Measurements from ENCODE around the gene HPGD.

Gene HPGD

DNA sequence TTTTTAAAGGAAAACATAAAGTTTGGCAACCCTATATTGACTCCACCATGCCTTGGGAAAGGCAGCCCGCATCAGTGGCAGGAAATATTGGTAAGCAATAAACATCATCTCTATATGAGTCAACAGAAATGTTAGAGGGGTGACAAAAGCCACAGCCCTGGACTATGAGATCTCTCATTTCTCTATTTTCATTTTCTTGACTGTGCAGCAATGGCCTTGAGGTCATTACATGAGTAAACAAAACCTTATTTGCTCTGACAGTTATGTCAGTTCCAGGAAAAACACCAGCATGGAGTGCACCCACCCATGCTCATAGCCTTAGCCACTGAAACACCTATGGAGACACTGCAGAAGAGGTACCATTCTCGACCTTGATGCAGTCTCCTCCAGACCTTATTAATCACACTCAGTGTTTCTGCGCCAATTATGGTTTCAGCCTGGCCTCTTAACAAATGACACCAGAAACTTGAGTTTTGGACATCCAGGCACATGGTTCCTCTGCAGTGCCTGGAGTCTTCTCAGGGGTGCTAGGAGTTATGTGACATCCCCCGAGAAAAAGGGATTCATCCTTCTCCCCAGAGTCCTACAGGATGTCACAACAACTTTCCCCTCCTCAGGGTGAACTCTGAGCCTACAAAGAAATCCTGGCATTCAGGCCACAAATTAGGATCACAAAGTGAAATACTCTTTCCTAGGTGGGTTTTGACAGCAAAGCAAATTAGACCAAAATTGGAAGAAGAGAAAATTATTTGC is 16.0 kb upstream of the HPGD start:
- H3K9me2 ChIP-seq (replicated peaks; ENCODE audit: control insufficient read depth, low read length) = no peaks in the 10 kb centered on the region
- no peaks in the 10 kb centered on the region for H3K79me2 ChIP-seq (ENCODE audit: control insufficient read depth, low read length)
- no peaks in the 10 kb centered on the region for H3K27me3 ChIP-seq (ENCODE audit: control insufficient read depth, low read length)
- TF ChIP-seq, protein P1, sequence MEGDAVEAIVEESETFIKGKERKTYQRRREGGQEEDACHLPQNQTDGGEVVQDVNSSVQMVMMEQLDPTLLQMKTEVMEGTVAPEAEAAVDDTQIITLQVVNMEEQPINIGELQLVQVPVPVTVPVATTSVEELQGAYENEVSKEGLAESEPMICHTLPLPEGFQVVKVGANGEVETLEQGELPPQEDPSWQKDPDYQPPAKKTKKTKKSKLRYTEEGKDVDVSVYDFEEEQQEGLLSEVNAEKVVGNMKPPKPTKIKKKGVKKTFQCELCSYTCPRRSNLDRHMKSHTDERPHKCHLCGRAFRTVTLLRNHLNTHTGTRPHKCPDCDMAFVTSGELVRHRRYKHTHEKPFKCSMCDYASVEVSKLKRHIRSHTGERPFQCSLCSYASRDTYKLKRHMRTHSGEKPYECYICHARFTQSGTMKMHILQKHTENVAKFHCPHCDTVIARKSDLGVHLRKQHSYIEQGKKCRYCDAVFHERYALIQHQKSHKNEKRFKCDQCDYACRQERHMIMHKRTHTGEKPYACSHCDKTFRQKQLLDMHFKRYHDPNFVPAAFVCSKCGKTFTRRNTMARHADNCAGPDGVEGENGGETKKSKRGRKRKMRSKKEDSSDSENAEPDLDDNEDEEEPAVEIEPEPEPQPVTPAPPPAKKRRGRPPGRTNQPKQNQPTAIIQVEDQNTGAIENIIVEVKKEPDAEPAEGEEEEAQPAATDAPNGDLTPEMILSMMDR (IDR thresholded peaks at IDR 0.05; ENCODE audit: low read depth, low read length, poor library complexity, severe bottlenecking) = no peak
- TF ChIP-seq EZH2phosphoT487 (IDR thresholded peaks at IDR 0.05; ENCODE audit: borderline replicate concordance, low read length) = no peak
- no peaks in the 10 kb centered on the region for H4K20me1 ChIP-seq (ENCODE audit: control insufficient read depth, insufficient read depth, low read depth, low read length)
- no peak overlapping the region for H3K4me3 ChIP-seq (ENCODE audit: low read length)
- no peak overlapping the region for H3K27ac ChIP-seq (ENCODE audit: low read depth, low read length)
- no peaks in the 10 kb centered on the region for H3F3A ChIP-seq (ENCODE audit: control insufficient read depth, insufficient read depth)
- no peak overlapping the region for H3K4me2 ChIP-seq (ENCODE audit: low read length)
- H3K36me3 ChIP-seq (ENCODE audit: control insufficient read depth, low read length) = no peaks in the 10 kb centered on the region
- no peaks in the 10 kb centered on the region for H3K9me3 ChIP-seq (ENCODE audit: control insufficient read depth, insufficient read depth, low read length)
- H3K4me1 ChIP-seq (ENCODE audit: control insufficient read depth, low read length) = no peaks in the 10 kb centered on the region

DNA sequence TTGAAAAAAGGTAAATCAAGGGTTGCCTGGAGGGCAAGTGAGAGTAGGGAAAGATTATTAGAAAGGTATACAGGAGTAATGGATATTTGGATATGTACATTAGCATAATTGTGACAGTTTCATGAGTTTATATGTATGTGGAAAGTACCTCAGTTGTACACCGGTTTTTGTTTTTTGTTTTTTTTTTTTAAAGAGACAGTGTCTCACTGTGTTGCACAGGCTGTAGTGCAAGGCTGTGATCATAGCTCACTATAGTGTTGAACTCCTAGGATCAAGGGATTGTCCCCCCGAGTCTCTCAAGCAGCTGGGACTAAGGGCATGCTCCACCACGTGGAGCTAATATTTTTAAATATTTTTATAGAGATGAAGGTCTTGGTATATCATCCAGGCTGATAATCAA is 15.3 kb upstream of the HPGD start:
- Histone ChIP-seq H3K4me1 (ENCODE audit: control insufficient read depth, low read length) (no peaks in the 10 kb centered on the region), H3K27me3 (ENCODE audit: control insufficient read depth, low read length) (no peaks in the 10 kb centered on the region), H3K9me2 (replicated peaks; ENCODE audit: control insufficient read depth, low read length) (no peaks in the 10 kb centered on the region), H3K79me2 (ENCODE audit: control insufficient read depth, low read length) (no peaks in the 10 kb centered on the region), H3K27ac (ENCODE audit: low read depth, low read length) (no peak overlapping the region), H3K9me3 (ENCODE audit: control insufficient read depth, insufficient read depth, low read length) (no peaks in the 10 kb centered on the region), H3K36me3 (ENCODE audit: control insufficient read depth, low read length) (no peaks in the 10 kb centered on the region), H3F3A (ENCODE audit: control insufficient read depth, insufficient read depth) (no peaks in the 10 kb centered on the region), H4K20me1 (ENCODE audit: control insufficient read depth, insufficient read depth, low read depth, low read length) (no peaks in the 10 kb centered on the region), H3K4me2 (ENCODE audit: low read length) (no peak overlapping the region), H3K4me3 (ENCODE audit: low read length) (no peak overlapping the region)
- TF ChIP-seq, protein P1 (IDR thresholded peaks at IDR 0.05; ENCODE audit: low read depth, low read length, poor library complexity, severe bottlenecking) = no peak
- no peak for TF ChIP-seq EZH2phosphoT487 (IDR thresholded peaks at IDR 0.05; ENCODE audit: borderline replicate concordance, low read length)

DNA sequence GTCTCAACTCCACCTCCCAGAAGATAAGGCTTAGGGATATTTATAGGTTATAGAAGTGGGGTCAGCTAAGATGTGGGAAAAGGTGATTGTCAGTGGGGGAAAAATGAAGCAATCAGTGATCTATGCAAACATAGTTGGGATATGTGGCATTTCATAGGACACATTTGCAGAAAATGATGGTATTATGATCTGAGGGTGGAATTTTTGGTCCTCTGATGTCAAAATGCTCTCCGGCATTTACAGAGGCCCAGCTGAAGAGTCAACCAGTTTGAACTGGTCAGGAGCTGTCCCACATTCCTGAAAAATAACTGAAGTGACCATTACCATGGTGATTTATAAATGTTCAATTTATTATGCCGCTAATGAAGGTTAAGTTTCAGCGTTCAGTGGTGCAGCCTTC is 12.2 kb upstream of the HPGD start:
- Histone ChIP-seq H4K20me1 (ENCODE audit: control insufficient read depth, insufficient read depth, low read depth, low read length) (no peaks in the 10 kb centered on the region), H3K27me3 (ENCODE audit: control insufficient read depth, low read length) (no peaks in the 10 kb centered on the region), H3K79me2 (ENCODE audit: control insufficient read depth, low read length) (no peaks in the 10 kb centered on the region), H3F3A (ENCODE audit: control insufficient read depth, insufficient read depth) (no peaks in the 10 kb centered on the region), H3K9me3 (ENCODE audit: control insufficient read depth, insufficient read depth, low read length) (no peaks in the 10 kb centered on the region), H3K9me2 (replicated peaks; ENCODE audit: control insufficient read depth, low read length) (no peaks in the 10 kb centered on the region), H3K4me2 (ENCODE audit: low read length) (no peak overlapping the region), H3K4me1 (ENCODE audit: control insufficient read depth, low read length) (peaks cover 10% of the 10 kb centered on the region), H3K4me3 (ENCODE audit: low read length) (no peak overlapping the region), H3K27ac (ENCODE audit: low read depth, low read length) (no peak overlapping the region), H3K36me3 (ENCODE audit: control insufficient read depth, low read length) (no peaks in the 10 kb centered on the region)
- TF ChIP-seq, protein P1 (IDR thresholded peaks at IDR 0.05; ENCODE audit: low read depth, low read length, poor library complexity, severe bottlenecking) = no peak
- no peak for TF ChIP-seq EZH2phosphoT487 (IDR thresholded peaks at IDR 0.05; ENCODE audit: borderline replicate concordance, low read length)
